ENCODE measurements around the gene SP110. TPM values are rescaled to one million over a fixed set of nuclear protein-coding genes. Genes with fewer than 3 reads are reported as not detected.

SP110 gene
- total and polyA plus RNA-seq, 2 experiments from 2014 or later: 2.3 to 8.2 TPM

DNA sequence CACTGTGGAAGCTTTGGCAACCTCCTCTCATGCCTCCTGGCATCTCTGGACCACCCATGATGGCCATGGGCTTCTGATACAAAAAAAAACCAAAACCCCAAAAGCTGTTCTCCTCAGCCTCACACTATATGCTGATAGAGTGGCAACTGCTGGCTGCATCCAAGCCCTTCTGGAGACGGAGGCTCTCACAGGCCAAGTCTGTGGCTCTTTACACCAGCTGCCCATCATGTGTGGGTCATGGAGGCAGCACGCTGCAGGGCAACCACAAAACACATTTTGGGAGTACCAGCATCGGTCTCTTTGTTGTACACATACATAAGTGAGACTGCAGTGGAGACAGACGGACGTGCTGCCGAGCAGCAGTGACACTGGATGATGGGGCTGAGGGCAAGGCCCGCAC is 45.3 kb downstream of the SP110 start (continued):
- TF ChIP-seq, protein P1, sequence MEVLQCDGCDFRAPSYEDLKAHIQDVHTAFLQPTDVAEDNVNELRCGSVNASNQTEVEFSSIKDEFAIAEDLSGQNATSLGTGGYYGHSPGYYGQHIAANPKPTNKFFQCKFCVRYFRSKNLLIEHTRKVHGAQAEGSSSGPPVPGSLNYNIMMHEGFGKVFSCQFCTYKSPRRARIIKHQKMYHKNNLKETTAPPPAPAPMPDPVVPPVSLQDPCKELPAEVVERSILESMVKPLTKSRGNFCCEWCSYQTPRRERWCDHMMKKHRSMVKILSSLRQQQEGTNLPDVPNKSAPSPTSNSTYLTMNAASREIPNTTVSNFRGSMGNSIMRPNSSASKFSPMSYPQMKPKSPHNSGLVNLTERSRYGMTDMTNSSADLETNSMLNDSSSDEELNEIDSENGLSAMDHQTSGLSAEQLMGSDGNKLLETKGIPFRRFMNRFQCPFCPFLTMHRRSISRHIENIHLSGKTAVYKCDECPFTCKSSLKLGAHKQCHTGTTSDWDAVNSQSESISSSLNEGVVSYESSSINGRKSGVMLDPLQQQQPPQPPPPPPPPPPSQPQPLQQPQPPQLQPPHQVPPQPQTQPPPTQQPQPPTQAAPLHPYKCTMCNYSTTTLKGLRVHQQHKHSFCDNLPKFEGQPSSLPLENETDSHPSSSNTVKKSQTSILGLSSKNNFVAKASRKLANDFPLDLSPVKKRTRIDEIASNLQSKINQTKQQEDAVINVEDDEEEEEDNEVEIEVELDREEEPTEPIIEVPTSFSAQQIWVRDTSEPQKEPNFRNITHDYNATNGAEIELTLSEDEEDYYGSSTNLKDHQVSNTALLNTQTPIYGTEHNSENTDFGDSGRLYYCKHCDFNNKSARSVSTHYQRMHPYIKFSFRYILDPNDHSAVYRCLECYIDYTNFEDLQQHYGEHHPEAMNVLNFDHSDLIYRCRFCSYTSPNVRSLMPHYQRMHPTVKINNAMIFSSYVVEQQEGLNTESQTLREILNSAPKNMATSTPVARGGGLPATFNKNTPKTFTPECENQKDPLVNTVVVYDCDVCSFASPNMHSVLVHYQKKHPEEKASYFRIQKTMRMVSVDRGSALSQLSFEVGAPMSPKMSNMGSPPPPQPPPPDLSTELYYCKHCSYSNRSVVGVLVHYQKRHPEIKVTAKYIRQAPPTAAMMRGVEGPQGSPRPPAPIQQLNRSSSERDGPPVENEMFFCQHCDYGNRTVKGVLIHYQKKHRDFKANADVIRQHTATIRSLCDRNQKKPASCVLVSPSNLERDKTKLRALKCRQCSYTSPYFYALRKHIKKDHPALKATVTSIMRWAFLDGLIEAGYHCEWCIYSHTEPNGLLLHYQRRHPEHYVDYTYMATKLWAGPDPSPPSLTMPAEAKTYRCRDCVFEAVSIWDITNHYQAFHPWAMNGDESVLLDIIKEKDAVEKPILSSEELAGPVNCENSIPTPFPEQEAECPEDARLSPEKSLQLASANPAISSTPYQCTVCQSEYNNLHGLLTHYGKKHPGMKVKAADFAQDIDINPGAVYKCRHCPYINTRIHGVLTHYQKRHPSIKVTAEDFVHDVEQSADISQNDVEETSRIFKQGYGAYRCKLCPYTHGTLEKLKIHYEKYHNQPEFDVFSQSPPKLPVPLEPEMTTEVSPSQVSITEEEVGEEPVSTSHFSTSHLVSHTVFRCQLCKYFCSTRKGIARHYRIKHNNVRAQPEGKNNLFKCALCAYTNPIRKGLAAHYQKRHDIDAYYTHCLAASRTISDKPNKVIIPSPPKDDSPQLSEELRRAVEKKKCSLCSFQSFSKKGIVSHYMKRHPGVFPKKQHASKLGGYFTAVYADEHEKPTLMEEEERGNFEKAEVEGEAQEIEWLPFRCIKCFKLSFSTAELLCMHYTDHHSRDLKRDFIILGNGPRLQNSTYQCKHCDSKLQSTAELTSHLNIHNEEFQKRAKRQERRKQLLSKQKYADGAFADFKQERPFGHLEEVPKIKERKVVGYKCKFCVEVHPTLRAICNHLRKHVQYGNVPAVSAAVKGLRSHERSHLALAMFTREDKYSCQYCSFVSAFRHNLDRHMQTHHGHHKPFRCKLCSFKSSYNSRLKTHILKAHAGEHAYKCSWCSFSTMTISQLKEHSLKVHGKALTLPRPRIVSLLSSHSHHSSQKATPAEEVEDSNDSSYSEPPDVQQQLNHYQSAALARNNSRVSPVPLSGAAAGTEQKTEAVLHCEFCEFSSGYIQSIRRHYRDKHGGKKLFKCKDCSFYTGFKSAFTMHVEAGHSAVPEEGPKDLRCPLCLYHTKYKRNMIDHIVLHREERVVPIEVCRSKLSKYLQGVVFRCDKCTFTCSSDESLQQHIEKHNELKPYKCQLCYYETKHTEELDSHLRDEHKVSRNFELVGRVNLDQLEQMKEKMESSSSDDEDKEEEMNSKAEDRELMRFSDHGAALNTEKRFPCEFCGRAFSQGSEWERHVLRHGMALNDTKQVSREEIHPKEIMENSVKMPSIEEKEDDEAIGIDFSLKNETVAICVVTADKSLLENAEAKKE (CRISPR knock-in tag; IDR thresholded peaks at IDR 0.05): no peak
- TF ChIP-seq JUNB (IDR thresholded peaks at IDR 0.05; ENCODE audit: unreplicated experiment) (no peak), ZNF331 (CRISPR knock-in tag; IDR thresholded peaks at IDR 0.05; ENCODE audit: low read depth) (no peak)
- TF ChIP-seq, protein P2, sequence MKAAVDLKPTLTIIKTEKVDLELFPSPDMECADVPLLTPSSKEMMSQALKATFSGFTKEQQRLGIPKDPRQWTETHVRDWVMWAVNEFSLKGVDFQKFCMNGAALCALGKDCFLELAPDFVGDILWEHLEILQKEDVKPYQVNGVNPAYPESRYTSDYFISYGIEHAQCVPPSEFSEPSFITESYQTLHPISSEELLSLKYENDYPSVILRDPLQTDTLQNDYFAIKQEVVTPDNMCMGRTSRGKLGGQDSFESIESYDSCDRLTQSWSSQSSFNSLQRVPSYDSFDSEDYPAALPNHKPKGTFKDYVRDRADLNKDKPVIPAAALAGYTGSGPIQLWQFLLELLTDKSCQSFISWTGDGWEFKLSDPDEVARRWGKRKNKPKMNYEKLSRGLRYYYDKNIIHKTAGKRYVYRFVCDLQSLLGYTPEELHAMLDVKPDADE (IDR thresholded peaks at IDR 0.05): no peak

DNA sequence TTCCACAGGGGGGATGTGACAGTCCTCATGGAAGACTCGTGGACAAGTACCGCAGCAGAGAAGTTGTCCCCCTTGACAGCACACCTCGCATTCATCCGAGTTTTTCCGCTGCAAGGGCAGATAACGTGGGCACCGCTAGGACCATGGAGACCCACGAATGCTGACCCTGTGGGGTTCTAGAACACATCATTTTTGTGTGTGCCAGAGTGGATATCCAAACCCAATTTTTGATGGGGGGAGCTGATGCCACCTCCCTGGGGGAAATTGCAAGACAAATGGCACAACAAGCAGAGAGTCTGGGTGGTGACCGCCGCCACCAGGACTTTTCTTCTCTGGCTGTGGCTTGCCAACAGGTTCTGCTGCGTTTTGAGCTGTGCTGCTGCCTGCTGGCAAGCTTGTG is 46.9 kb downstream of the SP110 start:
- peaks cover 5% of the 10 kb centered on the region; the same call in 2 of the 3 replicates for H3K4me1 Mint-ChIP-seq
- no peak overlapping the region for H3K4me2 ChIP-seq
- no peaks in the 10 kb centered on the region for H3K9me2 ChIP-seq (ENCODE audit: insufficient read depth)
- no peak overlapping the region for H3K4me3 ChIP-seq
- H3K27me3 Mint-ChIP-seq (ENCODE audit: insufficient read depth, low read depth, poor library complexity): peaks cover 6% of the 10 kb centered on the region
- no peaks in the 10 kb centered on the region for H3K9me3 Mint-ChIP-seq
- H3K4me1 ChIP-seq (ENCODE audit: insufficient read depth): no peaks in the 10 kb centered on the region
- H3K36me3 Mint-ChIP-seq (ENCODE audit: low read depth): peaks cover 3% of the 10 kb centered on the region; the same call in 1 of the 3 replicates
- no peak overlapping the region for H3K4me3 Mint-ChIP-seq
- no peak overlapping the region for H3K27ac ChIP-seq (ENCODE audit: low read depth)
- ATAC-seq: no peak
- no peak overlapping the region for H3K27ac Mint-ChIP-seq
- H3K79me2 ChIP-seq (replicated peaks; ENCODE audit: insufficient read depth): no peaks in the 10 kb centered on the region
- no peaks in the 10 kb centered on the region for H3F3A ChIP-seq (replicated peaks; ENCODE audit: low read depth)
- no peaks in the 10 kb centered on the region for H4K20me1 ChIP-seq (replicated peaks; ENCODE audit: insufficient read depth)
- no peak for DNase-seq (ENCODE audit: low spot score)
- H2AFZ ChIP-seq: no peak overlapping the region
- H3K36me3 ChIP-seq (ENCODE audit: insufficient read depth): no peaks in the 10 kb centered on the region
- no peaks in the 10 kb centered on the region for H3K27me3 ChIP-seq (ENCODE audit: insufficient read depth)
- TF ChIP-seq, protein P1 (CRISPR knock-in tag; IDR thresholded peaks at IDR 0.05): no peak
- TF ChIP-seq POLR2AphosphoS5 (IDR thresholded peaks at IDR 0.05; ENCODE audit: low read depth) (no peak), JUNB (IDR thresholded peaks at IDR 0.05; ENCODE audit: unreplicated experiment) (no peak), NANOG (IDR thresholded peaks at IDR 0.05; ENCODE audit: borderline replicate concordance) (no peak), EZH2 (IDR thresholded peaks at IDR 0.05; ENCODE audit: low read depth, unreplicated experiment) (no peak), EZH2phosphoT487 (IDR thresholded peaks at IDR 0.05; ENCODE audit: unreplicated experiment) (no peak), CREB1 (CRISPR knock-in tag; IDR thresholded peaks at IDR 0.05; ENCODE audit: low read depth) (no peak), ZNF331 (CRISPR knock-in tag; IDR thresholded peaks at IDR 0.05; ENCODE audit: low read depth) (no peak)

All from GM23338 (cell line).